ENCODE data around the gene CCNL2.
A peak's percentile ranks its signal among the peaks of the same experiment; 100 is the strongest.
"Not testable (repeated sequence)": the region's sequence is repeated elsewhere in the genome, so short reads cannot be mapped to it uniquely, and the experiment has no call there.

CCNL2 gene

GRCh38 chr1:1402901-1403392 lies 3.8 kb upstream of the CCNL2 start:
- not testable (repeated sequence) for H3K4me3 ChIP-seq, H3K27ac ChIP-seq

GRCh38 chr1:1402072-1402900 lies 3.2 kb upstream of the CCNL2 start:
- Histone ChIP-seq H3K27ac (peak overlapping the region in 1 of 21 experiments; percentile 30), H3K4me3 (no peak overlapping the region)

DNA sequence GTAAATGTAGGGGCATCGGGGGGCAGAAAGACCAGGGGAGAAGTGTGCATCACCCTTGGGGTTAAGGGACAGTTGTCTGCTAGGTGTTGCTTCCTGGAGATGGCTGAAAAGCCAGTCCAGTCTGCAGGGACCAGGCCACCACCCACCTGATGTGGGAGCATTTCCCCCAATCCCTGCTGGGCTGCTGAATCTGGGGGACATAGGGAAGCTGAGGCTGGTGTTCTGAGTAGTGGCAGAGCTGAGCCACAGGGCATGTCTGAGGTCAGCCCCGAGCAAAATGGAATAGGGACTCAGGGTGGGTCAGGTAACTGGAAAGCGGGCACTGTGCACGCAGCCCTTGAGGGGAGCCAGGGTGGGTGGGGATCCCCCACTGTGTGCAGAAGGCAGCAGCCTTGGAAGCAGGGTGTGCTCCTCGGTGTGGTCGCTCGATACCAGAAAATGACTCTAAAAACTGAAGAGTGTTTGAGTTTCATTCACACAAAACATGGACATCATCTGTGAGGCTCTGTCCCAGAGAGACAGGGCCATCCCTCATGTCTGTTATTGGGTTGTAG lies 2.4 kb upstream of the CCNL2 start:
- no peak overlapping the region for H3K4me3 ChIP-seq
- peak overlapping the region in 1 of 21 experiments; percentile 96 for H3K27ac ChIP-seq

GRCh38 chr1:1400576-1401456 lies 1.7 kb upstream of the CCNL2 start:
- peak overlapping the region in 10 of 21 experiments; percentile 80 to 99 (median 94) for H3K27ac ChIP-seq

DNA sequence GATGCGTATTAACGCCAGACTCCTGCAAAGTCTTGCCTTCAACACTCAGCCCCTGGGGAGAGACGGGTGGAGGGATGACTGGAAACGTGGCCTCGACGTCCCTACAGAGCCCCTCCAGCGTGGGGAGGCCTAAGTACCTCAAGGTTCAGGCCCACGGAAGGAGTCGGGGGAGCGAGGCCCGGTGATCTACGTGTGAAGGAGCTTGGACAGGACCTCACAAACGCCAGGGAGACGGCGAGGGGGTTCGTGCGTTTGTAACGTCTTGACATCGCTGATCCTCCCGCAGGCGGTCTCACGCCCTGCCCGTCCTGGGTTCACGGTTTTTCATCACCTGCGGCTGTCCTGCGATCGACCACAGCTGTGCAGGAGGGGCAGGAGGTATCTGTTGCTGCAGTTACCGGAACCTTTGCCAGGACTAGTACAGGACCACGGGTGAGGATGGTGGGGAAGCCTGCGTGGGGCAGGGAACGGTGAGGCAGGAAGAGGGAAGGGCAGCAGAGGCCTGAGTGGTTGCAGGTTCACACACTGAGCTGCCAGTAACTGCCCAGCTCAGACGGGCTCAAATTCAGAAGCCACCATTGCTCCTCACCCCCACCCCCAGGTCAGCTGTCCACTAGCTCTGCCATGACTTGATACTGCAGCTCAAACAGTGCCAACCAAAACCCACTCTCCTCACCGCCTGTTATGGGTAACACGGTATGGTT lies 889 bp upstream of the CCNL2 start:
- H3K4me3 ChIP-seq = peak overlapping the region; percentile 72 to 100 (median 94)
- H3K27ac ChIP-seq = peak overlapping the region; percentile 16 to 99 (median 96)

More at GRCh38 chr1:1400576-1401456, 1.7 kb upstream of the CCNL2 start:
- H3K4me3 ChIP-seq = peak overlapping the region in 6 of 7 experiments; percentile 72 to 99 (median 94)

DNA sequence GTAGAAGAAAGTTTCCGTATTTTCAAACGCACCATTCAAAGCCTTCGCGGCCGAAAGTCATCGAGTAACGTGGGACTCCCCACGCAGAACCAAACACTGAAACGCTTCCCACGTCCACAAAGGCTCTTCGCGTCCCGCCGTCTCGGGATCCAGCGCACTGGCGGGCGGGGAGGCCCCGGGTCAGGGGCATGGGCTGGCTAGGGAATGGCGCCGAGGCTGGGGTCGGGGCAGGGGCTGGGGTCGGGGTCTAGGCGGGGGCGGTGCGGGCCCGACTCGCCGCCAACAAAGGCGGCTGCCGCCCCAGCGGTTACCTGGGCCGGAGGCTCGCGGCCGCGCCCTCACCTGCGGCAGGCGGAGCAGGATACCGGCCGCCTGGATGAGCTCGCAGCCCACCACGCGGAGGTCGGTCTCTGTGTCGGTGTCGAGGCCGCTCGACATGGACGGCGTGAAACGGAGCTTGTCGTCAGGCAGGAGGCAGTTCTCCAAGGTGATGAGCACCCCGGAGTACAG lies 403 bp downstream of the CCNL2 start:
- peak overlapping the region; percentile 72 to 100 (median 94) for H3K4me3 ChIP-seq

GRCh38 chr1:1397839-1398523 lies 1.2 kb downstream of the CCNL2 start:
- H3K4me3 ChIP-seq = peak overlapping the region; percentile 72 to 100 (median 94)
- H3K27ac ChIP-seq = peak overlapping the region in 20 of 21 experiments; percentile 64 to 99 (median 96)

More for the DNA sequence above, 403 bp downstream of the CCNL2 start:
- H3K27ac ChIP-seq = peak overlapping the region; percentile 64 to 99 (median 95)

- Histone ChIP-seq H3K4me3 (no peak overlapping the region), H3K27ac (no peak overlapping the region)
These were observed 4.0 kb downstream of the CCNL2 start for GRCh38 chr1:1395166-1395565.

DNA sequence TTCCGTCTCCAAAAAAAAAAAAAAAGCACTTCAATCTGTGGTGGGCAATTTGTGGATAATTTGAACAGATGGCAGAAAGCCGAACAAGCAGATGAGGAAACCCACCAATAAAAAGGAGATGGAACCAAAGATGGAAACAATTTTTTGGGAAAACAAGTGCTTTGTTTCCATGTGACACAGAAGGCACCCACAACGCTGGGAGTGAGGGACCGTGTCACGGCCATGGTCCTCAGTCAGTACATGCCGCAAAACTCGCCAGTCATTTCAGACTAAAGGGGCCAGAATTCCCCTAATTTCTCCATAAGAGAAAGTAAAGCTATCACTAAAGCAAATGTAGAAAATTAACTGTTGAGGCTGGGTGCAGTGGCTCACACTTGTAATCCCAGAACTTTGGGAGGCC lies 5.0 kb downstream of the CCNL2 start:
- no peak overlapping the region for H3K27ac ChIP-seq
- no peak overlapping the region for H3K4me3 ChIP-seq

- Histone ChIP-seq H3K4me3 (no peak overlapping the region), H3K27ac (no peak overlapping the region)
These were observed 5.7 kb downstream of the CCNL2 start for GRCh38 chr1:1393428-1393827.

DNA sequence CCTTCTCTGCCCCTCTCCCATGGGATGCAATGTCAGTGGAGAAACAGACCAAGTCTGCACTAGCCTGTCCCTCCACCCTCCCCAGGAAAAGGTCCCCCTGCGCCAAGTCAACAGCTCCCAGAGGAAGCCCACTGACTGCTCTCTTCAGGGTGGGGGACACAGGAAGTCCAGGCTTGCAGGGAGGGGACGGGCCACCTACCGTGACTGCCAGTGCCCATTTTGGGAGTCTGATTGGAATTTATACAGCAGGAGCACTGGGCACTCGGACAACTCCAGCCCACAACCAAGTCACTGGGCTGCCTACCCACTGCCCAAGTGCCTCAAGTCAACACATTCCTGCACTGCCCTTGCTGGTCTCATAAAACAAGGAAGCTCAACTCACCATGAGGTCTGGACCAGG lies 6.1 kb downstream of the CCNL2 start:
- Histone ChIP-seq H3K4me3 (no peak overlapping the region), H3K27ac (no peak overlapping the region)

- Histone ChIP-seq H3K4me3 (no peak overlapping the region), H3K27ac (no peak overlapping the region)
These were observed 7.9 kb downstream of the CCNL2 start for GRCh38 chr1:1391225-1391624.

DNA sequence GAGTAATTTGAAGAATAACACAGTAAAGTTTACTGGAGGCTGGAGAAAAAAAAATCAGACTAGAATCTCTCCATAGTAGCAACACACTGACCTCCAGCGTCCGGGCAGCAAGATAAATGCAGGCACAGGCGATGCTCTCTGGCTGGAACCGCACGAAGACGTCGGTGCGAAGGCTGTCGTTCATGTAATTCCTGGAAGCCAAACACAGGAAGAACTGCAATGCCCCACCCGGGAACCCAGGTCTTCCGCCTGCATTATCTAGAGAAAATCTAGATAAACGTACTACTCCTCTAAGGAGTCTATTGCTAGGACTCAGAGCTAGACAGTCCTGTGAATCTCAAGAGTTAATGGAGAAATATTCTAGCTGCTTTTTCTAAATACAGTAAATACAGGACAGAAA lies 8.5 kb downstream of the CCNL2 start:
- Histone ChIP-seq H3K4me3 (no peak overlapping the region), H3K27ac (no peak overlapping the region)

- H3K27ac ChIP-seq = no peak overlapping the region
- no peak overlapping the region for H3K4me3 ChIP-seq
These were observed 11.1 kb downstream of the CCNL2 start for GRCh38 chr1:1388078-1388472.

GRCh38 chr1:1387098-1388077 lies 11.7 kb downstream of the CCNL2 start:
- no peak overlapping the region for H3K4me3 ChIP-seq
- H3K27ac ChIP-seq = no peak overlapping the region

DNA sequence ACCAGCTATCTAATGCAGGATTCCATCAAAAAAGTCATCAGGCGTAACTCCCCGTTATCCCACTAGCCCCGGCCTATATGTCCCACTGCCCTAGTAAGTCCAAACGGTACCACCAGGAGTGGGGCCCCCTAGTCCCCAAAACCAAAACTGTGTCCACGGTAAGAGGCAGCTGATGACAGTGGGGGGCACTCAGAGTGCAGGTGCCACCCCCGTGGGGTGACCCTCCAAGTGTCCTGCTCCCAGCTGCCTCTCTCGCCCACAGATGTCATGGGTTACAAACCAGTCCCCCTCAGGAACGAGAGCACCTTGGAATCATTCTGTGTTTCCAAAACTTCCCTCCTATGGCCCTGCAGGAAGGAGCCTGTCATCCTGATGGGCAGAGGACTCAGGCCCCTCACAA lies 13.2 kb downstream of the CCNL2 start:
- H3K4me3 ChIP-seq = no peak overlapping the region
- H3K27ac ChIP-seq = no peak overlapping the region

- H3K27ac ChIP-seq, H3K4me3 ChIP-seq: not testable (repeated sequence)
These were observed 13.8 kb downstream of the CCNL2 start for GRCh38 chr1:1385339-1385738.

- Histone ChIP-seq H3K27ac (no peak overlapping the region), H3K4me3 (no peak overlapping the region)
These were observed 17.8 kb downstream of the CCNL2 start for GRCh38 chr1:1381294-1381693.

Data from skin epidermis (tissue), 12 donors.